HT1080 (cell line): ENCODE results near the gene TTC23. TPM values are rescaled to one million over a fixed set of nuclear protein-coding genes. Genes with fewer than 3 reads are reported as not detected.
"Not testable (repeated sequence)": the region's sequence is repeated elsewhere in the genome, so short reads cannot be mapped to it uniquely, and the experiment has no call there.

ENCODE experiments used
- DNase-seq: peaks from one replicate; pipeline ENCODE4 v3.0.0-alpha.2; 2015; ENCODE audit warnings: low read depth
- total RNA-seq: library from RNA; depleted of rRNA; stranded (reverse); fragments of >200 nt; shearing (Covaris generic); gene quantifications from 2 replicates; pipeline ENCODE4 v1.2.3, GENCODE V29; 2014

TTC23 gene
- total RNA-seq, 1 experiment from 2014 or later = 11.9 TPM

DNA sequence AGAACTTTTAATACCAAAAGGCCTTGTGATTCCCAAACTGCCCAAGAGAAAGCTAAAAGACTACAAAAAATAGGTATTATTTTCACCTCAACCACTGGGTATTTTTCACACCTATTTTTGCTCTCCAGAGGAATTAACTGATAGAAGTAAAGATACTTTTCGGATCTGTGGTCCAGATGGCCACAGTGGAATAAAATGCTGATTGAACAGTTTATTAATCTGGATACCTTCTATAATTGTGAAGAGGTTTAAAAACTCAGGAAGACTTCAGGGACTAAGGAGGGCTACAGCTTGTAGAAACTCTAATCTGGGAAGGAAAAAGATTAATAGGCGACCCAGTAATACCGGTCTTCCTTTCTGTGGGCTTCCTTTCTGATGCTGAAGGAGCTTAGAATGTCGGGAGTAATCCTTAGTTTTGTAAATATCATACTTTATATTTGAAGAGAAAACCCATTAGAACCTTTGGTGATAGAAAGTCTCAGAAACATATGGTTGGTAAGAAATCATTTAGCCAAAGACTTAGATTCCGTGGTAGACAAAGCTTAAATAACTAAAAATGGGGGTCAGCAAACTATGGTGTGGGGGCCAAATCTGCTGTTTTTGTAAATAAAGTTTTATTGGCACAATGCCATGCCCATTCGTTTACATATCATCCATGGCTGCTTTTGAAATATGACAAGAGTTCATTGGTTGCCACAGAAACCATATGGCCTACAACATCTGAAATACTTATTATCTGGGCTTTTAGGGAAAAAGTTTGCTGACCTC, 47.8 kb downstream of the TTC23 start:
- no peak for DNase-seq

DNA sequence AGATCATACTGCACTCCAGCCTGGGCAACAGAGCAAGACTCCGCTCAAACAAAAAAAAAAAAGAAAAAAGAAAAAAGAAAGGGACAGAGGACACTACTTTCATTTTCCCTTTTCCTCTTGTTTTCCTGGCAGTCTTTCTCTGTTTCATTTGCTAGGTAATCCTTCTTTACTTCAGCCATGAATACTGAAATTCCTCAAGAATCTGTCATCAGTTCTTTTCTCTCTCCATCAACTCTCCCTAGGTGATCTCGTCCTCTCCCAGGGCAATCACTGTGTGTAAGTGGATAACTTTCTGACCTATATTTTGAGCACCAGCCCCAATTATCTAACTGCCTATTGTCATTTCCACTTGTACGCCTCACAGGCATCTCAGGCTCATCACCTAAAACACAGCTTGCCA, 51.5 kb downstream of the TTC23 start:
- no peak for DNase-seq

DNA sequence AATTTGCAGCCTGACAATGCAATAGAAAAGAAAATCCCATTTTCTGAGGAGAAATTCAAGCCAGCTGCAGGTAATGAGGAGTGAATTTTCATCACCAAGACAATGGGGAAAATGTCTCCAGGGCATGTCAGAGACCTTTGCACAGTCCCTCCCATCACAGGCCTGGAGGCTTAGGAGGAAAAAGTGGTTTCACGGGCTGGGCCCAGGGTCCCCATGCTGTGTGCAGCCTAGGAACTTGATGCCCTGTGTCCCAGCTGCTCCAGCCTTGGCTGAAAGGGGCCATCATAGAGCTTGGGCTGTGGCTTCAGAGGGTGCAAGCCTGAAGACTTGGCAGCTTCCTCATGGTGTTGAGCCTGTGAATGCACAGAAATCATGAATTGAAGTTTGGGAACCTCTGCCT, 57.2 kb downstream of the TTC23 start:
- not testable (repeated sequence) for DNase-seq

DNA sequence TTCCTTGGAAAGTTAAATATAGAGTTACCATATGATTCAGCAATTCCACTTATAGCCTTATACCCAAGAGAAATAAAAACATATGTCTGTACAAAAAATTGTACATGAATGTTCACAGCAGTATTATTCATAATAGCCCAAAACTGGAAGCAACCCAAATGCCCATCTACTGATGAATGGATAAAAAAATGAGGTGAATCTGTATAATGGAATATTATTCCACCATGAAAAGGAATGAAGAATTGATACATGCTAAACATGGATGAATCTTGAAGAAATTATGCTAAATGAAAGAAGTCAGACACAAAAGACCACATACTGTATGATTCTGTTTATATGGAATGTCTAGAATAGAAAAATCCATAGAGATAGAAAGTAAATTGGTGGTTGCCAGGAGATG, 61.4 kb downstream of the TTC23 start:
- no peak for DNase-seq

DNA sequence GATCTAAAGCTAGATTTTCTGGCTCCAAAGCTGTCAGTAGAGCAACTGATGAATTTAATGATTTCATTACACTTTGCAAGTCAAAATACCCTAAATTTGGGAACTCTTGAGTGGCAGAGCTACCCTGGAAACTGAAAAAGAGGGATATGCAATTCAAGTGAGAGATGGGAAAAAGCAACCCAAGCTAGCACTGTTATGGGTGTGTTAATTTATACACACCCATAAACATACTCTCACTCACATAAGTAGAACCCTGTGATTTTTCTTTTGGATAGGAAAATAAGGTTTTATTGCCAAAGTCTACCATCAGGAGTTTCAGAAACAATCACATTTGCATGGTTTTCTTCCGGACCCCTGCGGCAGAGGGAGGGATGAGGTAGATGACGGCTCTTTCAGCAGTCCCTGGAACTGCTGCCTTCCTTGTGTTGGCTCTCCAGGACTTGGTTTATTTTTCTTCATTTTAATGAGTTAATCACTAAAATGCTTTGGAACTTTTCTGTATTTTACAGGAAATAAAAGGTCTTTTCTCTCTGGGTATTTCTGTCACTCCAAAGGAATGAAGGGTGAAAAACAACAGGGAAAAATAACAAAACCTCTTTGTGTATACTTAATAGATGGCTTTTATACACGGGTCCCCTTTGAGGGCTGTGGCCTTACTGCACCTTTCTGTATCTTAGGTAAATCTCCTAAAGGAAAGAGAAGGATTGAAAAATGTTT, 63.8 kb downstream of the TTC23 start:
- no peak for DNase-seq

DNA sequence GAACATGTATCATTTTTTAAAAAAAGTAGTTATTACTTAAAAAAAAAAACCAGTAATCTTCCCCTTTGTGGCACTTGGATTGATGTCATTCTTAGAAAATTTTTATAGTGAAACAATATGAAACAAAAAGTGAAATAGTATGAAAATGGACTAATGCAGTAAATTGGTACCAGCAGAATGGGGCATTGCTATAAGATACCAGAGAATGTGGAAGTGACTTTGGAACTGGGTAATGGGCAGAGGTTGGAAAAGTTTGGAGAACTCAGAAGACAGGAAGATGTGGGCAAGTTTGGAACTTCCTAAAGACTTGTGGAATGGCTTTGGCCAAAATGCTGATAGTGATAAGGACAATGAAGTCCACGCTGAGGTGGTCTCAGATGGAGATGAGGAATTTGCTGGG, 66.6 kb downstream of the TTC23 start:
- no peak for DNase-seq

DNA sequence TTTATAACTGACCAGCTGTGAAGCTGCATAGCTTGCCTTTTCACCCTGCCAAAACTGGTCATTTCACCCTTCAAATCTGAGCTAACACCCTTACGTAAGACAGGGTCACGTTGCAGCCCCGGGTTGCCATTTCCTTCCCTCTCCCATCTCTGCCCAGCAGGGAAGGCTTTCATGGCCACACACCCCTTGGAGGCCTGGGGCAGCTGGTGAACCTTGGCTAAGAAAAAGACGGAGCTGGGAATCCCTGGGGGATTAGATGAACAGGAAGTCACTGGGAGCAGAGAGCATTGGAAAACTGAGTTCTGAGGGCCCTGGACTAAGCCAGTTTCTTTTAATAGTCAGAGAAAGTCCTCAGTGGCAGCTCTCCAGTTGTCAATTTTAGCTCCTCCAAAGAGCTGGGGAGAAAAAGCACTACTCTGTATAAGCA, 67.8 kb downstream of the TTC23 start:
- no peak for DNase-seq

DNA sequence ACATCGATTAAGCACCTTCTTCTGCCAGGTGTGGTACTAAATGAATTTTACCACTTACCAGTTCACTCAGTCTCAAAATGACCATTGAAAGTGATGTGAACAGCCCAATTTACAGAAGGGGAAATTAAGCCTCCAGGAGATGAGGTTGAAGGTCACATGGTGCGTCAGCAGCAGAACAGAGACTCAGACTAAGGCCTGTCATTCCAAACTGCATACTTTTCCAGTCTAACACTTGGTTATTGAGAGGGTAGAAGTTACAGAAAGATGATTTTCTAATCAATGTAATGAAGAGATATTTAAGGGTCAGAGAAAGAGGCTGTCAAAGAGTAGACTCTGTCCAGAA, 68.4 kb downstream of the TTC23 start:
- DNase-seq = no peak

DNA sequence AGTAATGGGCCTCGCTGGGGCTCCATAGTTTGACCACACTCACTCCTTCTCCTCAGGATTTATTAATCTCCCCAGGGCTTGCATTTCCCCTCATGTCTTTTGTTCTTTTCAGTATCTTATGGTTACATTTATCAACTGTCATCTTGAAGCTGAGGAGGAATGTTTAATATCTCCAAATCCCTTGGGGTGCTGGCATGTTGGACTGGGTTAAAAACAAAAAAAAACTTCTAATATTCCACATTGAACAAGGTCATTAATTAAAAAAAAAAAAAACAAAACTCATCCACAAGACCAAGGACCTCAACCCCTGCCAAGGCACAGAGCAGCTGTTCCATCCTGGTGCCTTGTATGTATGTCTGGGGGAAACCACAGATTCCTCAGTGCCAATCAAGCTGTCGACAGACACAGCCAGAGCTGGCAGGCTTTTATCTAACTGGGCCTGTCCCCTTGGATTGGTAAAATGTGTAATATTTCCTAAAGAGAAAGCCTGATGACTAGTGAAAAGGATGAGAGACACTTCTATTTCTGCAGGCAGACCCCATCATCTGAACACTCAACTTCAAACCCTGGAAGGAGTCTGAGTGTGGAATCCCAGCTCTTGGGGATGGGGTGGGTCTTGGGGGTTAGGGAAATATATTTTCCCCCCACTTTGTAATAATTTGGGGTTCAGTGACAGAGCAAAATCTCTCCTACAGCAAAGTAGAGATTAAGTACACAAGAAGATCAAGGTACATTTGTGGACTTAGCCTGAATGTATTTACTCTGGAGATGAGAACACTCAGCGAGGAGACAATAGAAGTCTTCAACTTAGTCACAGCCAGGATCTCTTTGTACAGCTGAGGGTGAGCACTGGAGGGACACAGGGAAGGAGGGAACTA, 69.1 kb downstream of the TTC23 start:
- DNase-seq = no peak

DNA sequence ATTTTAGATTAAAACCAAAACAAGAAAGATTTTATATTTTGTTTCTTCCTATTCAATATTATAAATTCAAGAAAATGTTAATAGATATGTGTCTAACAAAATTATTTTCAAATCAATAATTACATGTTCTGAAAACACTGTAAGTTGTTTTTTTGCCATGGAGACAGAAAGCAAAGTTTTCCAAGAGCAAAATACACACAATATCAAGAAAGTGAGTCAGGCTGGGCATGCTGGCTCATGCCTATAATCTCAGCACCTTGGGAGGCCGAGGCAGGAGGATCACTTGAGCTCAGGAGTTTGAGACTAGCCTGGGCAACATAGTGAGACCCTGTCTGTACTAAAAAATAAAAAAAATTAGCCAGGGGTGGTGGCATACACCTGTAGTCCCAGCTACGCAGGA, 71.7 kb downstream of the TTC23 start:
- DNase-seq = no peak

DNA sequence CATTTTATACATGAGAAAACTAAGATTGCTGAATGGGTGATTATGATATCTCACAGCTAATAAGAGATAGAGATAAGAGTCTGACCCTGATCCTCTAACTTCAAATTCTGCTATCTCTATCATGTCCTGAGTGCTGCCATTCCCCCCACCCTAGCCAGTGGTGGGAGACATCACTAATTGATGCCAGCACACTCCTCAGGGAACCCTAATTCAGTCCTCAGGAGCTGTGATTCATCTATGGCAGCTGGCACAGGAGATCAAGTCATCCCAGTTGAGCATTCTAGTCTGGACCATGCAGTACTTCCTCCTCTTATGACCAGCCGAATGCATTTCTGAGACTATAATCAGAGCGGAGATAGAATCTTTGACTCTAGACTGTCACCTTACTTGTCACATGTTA, 72.6 kb downstream of the TTC23 start:
- DNase-seq = peak; percentile 18

DNA sequence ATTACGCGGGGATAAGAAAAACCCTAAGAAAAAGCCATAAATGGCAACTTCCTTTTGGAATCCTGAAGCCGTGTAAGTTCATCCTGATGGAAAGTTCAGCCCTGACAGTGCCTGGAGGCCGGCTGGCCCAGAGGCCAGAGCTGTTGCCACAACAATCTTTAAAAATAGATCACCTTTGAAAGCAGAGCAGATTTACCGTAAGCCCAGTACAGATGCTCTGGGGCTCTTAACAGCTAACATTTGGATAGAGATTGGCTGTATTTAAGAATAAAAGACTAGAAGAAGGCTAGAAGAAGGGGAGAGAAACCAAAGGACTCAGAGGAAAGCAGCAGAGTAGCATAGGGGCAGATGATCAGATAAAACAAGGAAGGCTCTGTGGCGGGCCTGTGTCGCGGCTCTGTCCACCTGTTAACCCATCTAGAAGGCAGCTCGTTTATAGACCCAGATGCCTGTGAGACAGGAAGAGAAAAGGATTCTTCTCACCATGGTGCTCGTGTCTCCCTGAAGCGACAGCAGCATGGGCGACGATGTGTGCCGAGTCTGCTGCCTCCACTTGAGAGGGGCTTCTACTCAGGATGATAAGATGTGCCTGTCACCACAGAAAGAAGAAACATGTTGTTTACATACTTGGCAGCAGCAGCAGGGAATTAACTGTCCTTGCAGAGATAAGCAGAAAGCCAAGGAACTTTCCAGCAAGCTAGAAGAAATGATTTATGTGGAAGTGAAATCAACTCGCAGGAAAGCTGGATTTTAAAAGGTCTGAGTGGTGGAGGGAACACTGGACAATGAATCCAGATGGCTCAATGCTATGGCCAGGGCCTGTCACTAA, 74.6 kb downstream of the TTC23 start:
- DNase-seq = no peak

DNA sequence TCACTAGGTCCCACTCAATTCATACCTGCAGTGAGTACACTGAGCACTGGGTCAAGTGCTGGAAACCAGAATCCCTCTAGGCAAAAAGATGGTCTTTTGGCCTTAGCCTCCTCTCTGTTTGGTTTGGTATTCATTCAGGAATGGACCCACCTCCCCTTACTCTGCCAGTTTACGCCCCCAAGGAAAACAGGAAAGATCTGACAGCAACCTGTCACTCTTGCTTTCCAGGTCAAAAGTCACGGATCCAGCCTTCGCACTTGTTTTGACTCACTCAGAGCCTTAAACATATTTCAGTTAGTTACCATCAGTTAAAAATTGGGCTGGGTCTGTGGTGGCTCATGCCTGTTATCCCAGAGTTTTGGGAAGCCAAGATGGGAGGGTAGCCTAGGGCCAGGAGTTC, 76.4 kb downstream of the TTC23 start:
- no peak for DNase-seq

DNA sequence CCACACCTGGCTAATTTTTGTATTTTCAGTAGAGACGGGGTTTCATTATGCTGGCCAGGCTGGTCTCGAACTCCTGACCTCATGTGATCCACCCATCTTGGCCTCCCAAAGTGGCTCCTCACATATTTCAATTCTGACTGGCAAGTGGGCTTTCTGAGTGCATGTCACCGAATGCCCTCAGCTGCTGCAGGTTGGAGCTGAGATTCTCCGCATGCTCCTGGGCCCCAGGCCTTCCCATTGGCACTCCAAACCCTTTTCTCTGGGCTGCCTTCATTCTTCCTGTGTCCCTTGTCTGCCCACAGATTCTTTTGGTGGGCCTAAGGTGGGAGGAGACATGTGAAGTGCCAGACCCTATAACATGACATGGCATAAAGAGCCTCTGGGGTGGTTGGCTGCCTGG, 77.2 kb downstream of the TTC23 start:
- no peak for DNase-seq

DNA sequence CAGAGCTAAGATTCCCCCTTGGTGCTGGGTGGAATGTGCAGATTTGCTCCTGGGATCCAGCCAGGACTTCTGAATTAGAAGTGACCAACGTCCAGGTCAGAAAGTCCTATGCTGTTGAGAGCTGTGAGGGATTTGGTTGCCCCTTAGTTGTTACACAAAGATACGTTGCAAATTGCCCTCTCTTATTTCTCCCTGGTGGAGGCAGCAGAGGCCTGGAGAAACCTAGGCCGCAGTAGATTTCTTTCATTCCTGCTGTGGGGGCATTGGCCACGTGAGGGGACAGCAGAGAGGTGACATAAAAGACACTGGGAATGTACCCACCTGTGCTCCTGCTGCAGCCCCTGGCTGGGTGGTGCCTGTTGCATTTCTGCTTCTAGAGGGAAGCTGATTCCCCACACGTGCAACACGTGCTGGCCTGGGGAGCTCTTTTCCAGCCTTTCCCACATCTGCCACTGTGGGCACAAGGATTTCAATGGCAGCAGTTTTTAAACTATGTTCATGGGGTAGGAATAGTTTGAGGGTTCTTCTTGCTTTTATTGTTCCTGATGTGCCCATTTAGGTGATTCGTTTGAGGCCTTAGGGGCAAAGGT, 78.8 kb downstream of the TTC23 start:
- DNase-seq = no peak

DNA sequence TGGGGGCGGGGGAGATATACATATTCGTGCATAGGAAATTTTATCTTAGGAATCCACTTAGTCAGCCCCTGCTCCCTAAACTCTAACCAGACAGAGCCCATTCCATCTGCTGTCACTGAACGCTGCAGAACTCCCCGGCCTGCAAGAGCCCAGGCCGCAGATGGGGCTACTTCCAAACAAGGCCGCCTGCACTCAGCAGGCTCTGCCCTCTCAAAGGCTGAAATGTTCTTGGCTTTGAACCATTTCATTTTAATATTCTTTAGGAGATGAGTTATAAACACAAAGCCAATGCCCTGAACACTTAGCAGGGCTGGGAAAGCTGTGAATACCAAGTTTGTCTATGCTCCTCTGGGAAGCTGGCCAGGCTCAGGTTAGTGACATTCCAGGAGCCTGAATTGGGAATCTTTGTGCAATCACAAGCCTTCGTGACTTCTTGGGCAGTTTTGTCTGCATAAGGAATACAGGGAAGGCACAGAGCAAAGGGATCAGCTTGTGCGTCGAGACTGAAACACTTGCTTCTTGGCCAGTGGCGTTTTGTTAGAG, 79.5 kb downstream of the TTC23 start:
- DNase-seq = no peak

DNA sequence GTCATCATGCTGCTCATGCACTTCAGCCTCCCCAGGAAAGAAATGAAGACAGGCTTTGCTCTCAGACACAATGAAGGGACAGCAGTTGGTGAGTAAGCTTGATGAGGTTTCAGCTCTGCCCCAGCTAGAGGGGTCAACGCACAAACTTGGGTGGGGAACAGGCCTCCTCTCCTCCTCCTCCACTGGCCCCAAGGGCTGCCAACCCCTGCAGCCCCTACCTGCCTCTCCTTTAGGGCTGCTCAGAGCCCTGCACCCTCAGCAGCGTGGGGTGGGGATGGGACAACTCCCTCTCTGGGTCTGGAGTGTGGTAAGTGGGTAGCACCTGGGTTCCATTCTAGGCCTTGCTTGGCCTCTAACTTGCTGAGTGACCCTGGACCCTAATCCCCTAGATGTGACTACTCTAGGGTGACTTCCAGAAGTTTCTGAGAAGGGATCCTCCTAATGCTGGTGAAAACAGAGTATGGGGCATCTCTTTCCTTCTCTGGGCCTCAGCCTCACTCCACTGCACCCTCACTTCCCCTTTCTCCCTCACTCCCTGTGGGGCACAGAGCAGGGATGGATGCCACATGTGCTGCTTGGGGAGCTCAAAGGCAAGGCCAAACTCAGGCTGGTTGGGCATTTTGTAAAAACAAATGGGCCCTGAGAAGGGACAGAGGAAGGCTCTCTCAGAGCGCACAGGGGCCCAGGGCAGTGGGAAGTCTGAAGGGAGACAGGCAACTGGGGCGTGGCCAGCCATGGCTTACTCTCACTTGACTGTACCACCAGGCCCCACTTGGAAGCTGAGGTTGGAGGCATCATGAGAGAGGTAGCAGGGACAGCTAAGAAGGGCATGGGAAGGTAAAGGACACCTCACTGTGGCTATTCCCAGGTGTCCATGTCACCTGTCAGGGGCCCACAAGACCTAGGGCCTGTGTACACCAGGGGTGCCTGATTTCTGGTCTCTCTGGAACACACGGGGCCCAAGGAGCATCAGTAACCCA, 80.5 kb downstream of the TTC23 start:
- DNase-seq = no peak

DNA sequence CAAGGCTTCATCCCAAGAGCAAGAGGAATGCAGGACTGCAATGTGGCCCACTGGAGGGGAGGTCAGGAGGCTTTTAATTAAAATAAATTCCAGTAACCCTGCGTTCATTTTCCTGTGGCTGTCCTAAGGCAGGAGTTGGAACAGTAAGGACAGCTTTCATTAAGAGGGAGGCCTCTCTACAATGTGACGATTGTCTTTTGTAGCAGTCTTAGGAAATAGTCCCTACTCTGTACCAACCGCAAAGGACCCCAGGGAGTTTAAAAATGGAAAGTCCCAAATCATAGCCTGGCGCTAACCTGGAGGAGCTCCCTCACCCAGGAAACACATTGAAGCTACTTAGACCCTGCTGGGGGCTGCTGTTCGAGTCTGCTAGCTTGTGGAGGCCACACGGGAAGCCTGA, 81.7 kb downstream of the TTC23 start:
- no peak for DNase-seq

DNA sequence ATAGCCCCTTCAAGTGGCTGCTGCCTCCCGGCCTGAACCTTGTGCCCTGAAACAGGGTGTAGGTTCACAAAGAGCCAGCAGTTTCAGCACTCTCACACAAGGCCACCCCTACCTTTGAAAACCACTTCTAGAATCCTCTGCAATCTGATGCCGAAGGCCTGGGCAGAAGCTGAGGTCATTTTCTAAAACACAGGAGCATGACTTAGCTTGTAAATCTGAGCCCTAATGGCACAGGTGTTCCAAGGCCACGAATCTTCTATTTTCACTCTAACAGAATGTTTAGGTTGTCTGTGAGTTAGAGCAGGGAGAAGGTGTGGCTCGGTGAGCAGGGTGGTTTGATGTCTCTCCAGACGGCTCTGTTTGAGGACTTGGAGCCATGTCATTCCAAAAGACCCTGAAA, 82.2 kb downstream of the TTC23 start:
- DNase-seq = no peak
